ENCODE measurements around the gene ITPRID1. TPM values are rescaled to one million over a fixed set of nuclear protein-coding genes. Genes with fewer than 3 reads are reported as not detected.

ITPRID1 gene
- total RNA-seq, 2 donors from 2014 or later = 5.6 to 21.8 TPM

GRCh38 chr7:31699050-31699449, 185.2 kb downstream of the ITPRID1 start:
- H3K4me1 Mint-ChIP-seq = no peaks in the 10 kb centered on the region
- Histone ChIP-seq H3K4me1 (ENCODE audit: control insufficient read depth, insufficient read depth, low read length) (no peaks in the 10 kb centered on the region), H3K36me3 (ENCODE audit: control insufficient read depth, insufficient read depth, low read length) (no peaks in the 10 kb centered on the region), H3K9ac (ENCODE audit: extremely low read depth, low read length, poor library complexity, severe bottlenecking) (no peak overlapping the region), H3K27me3 (ENCODE audit: control insufficient read depth, insufficient read depth, low read length, poor library complexity, severe bottlenecking) (no peaks in the 10 kb centered on the region), H3K9me3 (ENCODE audit: control insufficient read depth, low read length) (no peaks in the 10 kb centered on the region), H3K4me3 (ENCODE audit: low read length) (no peak overlapping the region), H3K27ac (ENCODE audit: low read depth, low read length) (no peak overlapping the region)
- no peaks in the 10 kb centered on the region for H3K27me3 Mint-ChIP-seq (ENCODE audit: insufficient read depth)
- H3K36me3 Mint-ChIP-seq (ENCODE audit: low read depth) = no peaks in the 10 kb centered on the region
- no peak overlapping the region for H3K4me3 Mint-ChIP-seq
- H3K27ac Mint-ChIP-seq = no peak overlapping the region
- DNase-seq = no peak
- 84% methylated on average over 2 of the region's 2 CpGs; no CpG with 5 or more reads in 1 of the 2 experiments for WGBS, 2 experiments (ENCODE audit: insufficient coverage in 1 of 2, insufficient read length in 1 of 2)
- no peak for TF ChIP-seq CTCF (conservative IDR thresholded peaks at IDR 0.05)
- no peaks in the 10 kb centered on the region for H3K9me3 Mint-ChIP-seq

GRCh38 chr7:31702354-31702753, 188.5 kb downstream of the ITPRID1 start:
- Mint-ChIP-seq H3K4me3 (no peak overlapping the region), H3K4me1 (peaks cover 7% of the 10 kb centered on the region), H3K9me3 (no peaks in the 10 kb centered on the region), H3K36me3 (ENCODE audit: low read depth) (no peaks in the 10 kb centered on the region), H3K27me3 (ENCODE audit: insufficient read depth) (no peaks in the 10 kb centered on the region), H3K27ac (no peak overlapping the region)
- WGBS, 2 experiments (ENCODE audit: insufficient coverage in 1 of 2, insufficient read length in 1 of 2) = 87 to 100% methylated on average over 1 to 3 of the region's 3 CpGs
- DNase-seq = no peak
- Histone ChIP-seq H3K4me1 (ENCODE audit: control insufficient read depth, insufficient read depth, low read length) (no peaks in the 10 kb centered on the region), H3K36me3 (ENCODE audit: control insufficient read depth, insufficient read depth, low read length) (no peaks in the 10 kb centered on the region), H3K4me3 (ENCODE audit: low read length) (no peak overlapping the region), H3K9me3 (ENCODE audit: control insufficient read depth, low read length) (no peaks in the 10 kb centered on the region), H3K27me3 (ENCODE audit: control insufficient read depth, insufficient read depth, low read length, poor library complexity, severe bottlenecking) (no peaks in the 10 kb centered on the region), H3K9ac (ENCODE audit: extremely low read depth, low read length, poor library complexity, severe bottlenecking) (no peak overlapping the region), H3K27ac (ENCODE audit: low read depth, low read length) (no peak overlapping the region)
- no peak for TF ChIP-seq CTCF (conservative IDR thresholded peaks at IDR 0.05)

GRCh38 chr7:31705377-31705776, 191.5 kb downstream of the ITPRID1 start:
- H3K27ac ChIP-seq (ENCODE audit: low read depth, low read length) = no peak overlapping the region
- Mint-ChIP-seq H3K27me3 (ENCODE audit: insufficient read depth) (peaks cover 13% of the 10 kb centered on the region), H3K4me1 (peaks cover 24% of the 10 kb centered on the region), H3K9me3 (no peaks in the 10 kb centered on the region), H3K27ac (no peak overlapping the region), H3K36me3 (ENCODE audit: low read depth) (no peaks in the 10 kb centered on the region), H3K4me3 (no peak overlapping the region)
- H3K9me3 ChIP-seq (ENCODE audit: control insufficient read depth, low read length) = no peaks in the 10 kb centered on the region
- H3K27me3 ChIP-seq (ENCODE audit: control insufficient read depth, insufficient read depth, low read length, poor library complexity, severe bottlenecking) = no peaks in the 10 kb centered on the region
- H3K36me3 ChIP-seq (ENCODE audit: control insufficient read depth, insufficient read depth, low read length) = no peaks in the 10 kb centered on the region
- WGBS, 2 experiments (ENCODE audit: insufficient coverage in 1 of 2, insufficient read length in 1 of 2) = 94 to 100% methylated on average over 1 to 3 of the region's 3 CpGs
- H3K9ac ChIP-seq (ENCODE audit: extremely low read depth, low read length, poor library complexity, severe bottlenecking) = no peak overlapping the region
- peaks cover 4% of the 10 kb centered on the region for H3K4me1 ChIP-seq (ENCODE audit: control insufficient read depth, insufficient read depth, low read length)
- TF ChIP-seq CTCF (conservative IDR thresholded peaks at IDR 0.05) = no peak
- H3K4me3 ChIP-seq (ENCODE audit: low read length) = no peak overlapping the region
- no peak for DNase-seq

Data from endodermal cell (in vitro differentiated cells).